ENCODE data around the gene ZFAND2A. TPM values are rescaled to one million over a fixed set of nuclear protein-coding genes. Genes with fewer than 3 reads are reported as not detected.
A peak's percentile ranks its signal among the peaks of the same experiment; 100 is the strongest.

Gene ZFAND2A
- total and polyA plus RNA-seq, 11 donors: 5.6 to 25.6 (median 9.9) TPM

DNA sequence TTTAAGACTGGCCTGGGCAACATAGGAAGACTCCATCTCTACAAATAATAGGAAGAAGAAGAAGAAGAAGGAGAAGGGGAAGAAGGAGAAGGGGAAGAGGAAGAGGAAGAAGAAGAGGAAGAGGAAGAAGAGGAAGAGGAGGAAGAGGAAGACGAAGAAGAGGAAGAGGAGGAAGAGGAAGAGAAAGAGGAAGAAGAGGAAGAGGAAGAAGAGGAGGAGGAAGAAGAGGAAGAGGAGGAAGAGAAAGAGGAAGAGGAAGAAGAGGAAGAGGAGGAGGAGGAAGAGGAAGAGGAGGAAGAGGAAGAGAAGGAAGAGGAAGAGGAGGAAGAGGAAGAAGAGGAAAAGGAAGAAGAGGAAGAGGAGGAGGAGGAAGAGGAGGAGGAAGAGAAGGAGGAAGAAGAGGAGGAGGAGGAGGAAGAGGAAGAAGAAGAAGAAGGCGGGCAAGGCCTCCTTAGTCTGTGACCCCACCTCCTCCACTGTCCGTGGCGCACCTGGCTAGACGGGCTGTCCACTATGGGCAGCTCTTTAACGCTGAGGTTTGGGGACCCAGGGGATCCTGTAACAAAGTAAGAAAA, 28.8 kb upstream of the ZFAND2A start:
- WGBS, 4 donors: 87 to 95% (median 88%) methylated on average over 5 to 6 of the region's 6 CpGs
- intact Hi-C loops (cut with DNase I): no loop called here
- TF ChIP-seq, protein P1, sequence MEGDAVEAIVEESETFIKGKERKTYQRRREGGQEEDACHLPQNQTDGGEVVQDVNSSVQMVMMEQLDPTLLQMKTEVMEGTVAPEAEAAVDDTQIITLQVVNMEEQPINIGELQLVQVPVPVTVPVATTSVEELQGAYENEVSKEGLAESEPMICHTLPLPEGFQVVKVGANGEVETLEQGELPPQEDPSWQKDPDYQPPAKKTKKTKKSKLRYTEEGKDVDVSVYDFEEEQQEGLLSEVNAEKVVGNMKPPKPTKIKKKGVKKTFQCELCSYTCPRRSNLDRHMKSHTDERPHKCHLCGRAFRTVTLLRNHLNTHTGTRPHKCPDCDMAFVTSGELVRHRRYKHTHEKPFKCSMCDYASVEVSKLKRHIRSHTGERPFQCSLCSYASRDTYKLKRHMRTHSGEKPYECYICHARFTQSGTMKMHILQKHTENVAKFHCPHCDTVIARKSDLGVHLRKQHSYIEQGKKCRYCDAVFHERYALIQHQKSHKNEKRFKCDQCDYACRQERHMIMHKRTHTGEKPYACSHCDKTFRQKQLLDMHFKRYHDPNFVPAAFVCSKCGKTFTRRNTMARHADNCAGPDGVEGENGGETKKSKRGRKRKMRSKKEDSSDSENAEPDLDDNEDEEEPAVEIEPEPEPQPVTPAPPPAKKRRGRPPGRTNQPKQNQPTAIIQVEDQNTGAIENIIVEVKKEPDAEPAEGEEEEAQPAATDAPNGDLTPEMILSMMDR (IDR thresholded peaks at IDR 0.05): no peak
- TF ChIP-seq POLR2A (IDR thresholded peaks at IDR 0.05): no peak

DNA sequence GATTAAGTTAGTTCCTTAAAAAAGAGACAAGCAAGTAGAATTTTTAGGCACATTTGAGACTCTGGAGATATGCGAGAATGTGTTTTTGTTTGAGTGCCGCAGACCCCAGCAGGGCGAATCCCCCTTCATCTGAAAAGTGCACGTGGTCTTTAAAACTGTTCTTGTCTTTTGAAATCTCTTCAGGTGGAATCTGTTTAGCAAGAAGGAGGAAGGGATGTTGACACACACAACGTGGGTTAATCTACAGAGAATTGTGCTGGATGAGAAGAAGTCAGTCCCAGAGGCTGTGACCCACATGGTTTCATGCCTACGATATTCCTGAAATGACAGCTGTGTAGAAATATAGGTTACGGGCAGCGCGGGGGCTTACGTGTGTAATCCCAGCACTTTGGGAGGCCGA, 27.1 kb upstream of the ZFAND2A start:
- no peaks in the 10 kb centered on the region for H3K9me3 ChIP-seq
- peaks cover 0 to 28% (median 11%) of the 10 kb centered on the region in 9 donors for H3K27me3 ChIP-seq
- no peak overlapping the region for H3K4me3 ChIP-seq
- no peaks in the 10 kb centered on the region for H3K36me3 ChIP-seq
- intact Hi-C loops (cut with DNase I): no loop called here
- ATAC-seq (no peak), DNase-seq (no peak)
- no peak overlapping the region for H3K27ac ChIP-seq
- TF ChIP-seq POLR2A (IDR thresholded peaks at IDR 0.05): no peak
- TF ChIP-seq, protein P1 (IDR thresholded peaks at IDR 0.05): no peak
- peaks cover 0 to 3% (median 0%) of the 10 kb centered on the region in 12 donors for H3K4me1 ChIP-seq
- 84 to 89% (median 84%) methylated on average over 11 of the region's 11 CpGs for WGBS, 4 donors

More for the DNA sequence above, 28.8 kb upstream of the ZFAND2A start:
- ATAC-seq (no peak), DNase-seq (no peak)
- no peak overlapping the region for H3K4me3 ChIP-seq
- H3K27me3 ChIP-seq: peaks cover 0 to 39% (median 15%) of the 10 kb centered on the region in 9 donors
- H3K9me3 ChIP-seq: no peaks in the 10 kb centered on the region
- H3K4me1 ChIP-seq: peaks cover 0 to 8% (median 0%) of the 10 kb centered on the region in 12 donors
- H3K27ac ChIP-seq: no peak overlapping the region
- H3K36me3 ChIP-seq: no peaks in the 10 kb centered on the region

DNA sequence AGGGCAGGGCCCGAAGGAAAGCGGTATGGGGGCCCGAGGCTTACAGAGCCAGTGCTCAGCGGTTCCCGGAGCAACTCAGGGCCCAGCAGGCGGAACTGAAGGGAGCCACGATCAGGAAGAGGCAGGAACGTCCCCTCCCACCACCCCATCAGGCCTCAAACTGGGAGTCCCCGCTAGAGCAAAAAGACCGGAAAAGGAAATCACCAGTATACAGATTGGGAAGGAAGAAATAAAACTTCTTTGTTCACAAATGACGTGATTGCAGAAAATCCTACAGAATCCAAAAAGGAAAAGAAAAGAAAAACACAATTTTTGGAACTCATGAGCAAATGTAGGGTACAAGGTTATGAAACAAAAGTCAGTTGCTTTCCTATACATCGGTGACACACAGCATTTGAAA, 21.6 kb upstream of the ZFAND2A start:
- 53 to 66% (median 59%) methylated on average over 12 of the region's 12 CpGs for WGBS, 4 donors

DNA sequence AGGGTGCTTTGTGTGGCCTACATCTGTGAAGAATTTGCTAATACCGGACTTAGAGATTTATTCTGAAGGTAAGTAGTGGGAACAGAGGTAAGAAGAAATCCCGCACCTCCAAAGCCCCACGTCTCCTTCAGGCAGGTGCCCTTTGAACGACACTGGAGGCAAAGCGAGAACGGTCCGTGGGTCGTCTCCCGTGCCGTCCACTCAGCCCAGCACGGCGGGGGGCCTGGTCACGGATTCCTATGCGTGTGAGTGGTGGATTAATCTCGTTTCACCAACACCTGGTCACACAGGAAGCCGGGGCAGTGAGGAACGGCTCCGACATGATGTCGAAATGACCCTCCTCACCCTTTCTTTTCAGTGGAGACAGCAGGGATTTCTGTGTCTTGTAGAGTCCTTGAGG, 21.0 kb upstream of the ZFAND2A start:
- DNase-seq (no peak), ATAC-seq (no peak)
- intact Hi-C loops (cut with DNase I): no loop called here
- H3K4me1 ChIP-seq: peaks cover 0 to 9% (median 4%) of the 10 kb centered on the region in 12 donors
- H3K27me3 ChIP-seq: peaks cover 0 to 16% (median 6%) of the 10 kb centered on the region in 9 donors
- 80 to 92% (median 89%) methylated on average over 19 of the region's 19 CpGs for WGBS, 4 donors
- H3K9me3 ChIP-seq: no peaks in the 10 kb centered on the region
- H3K4me3 ChIP-seq: no peak overlapping the region
- peak overlapping the region in 1 of 12 donors; percentile 30 for H3K27ac ChIP-seq
- TF ChIP-seq POLR2A (IDR thresholded peaks at IDR 0.05): no peak
- no peaks in the 10 kb centered on the region for H3K36me3 ChIP-seq

More for the DNA sequence above, 21.6 kb upstream of the ZFAND2A start:
- Histone ChIP-seq H3K4me3 (no peak overlapping the region), H3K9me3 (no peaks in the 10 kb centered on the region), H3K36me3 (no peaks in the 10 kb centered on the region), H3K27ac (peak overlapping the region in 1 of 12 donors; percentile 30), H3K27me3 (peaks cover 0 to 22% (median 10%) of the 10 kb centered on the region in 9 donors), H3K4me1 (peaks cover 0 to 2% (median 0%) of the 10 kb centered on the region in 12 donors)
- intact Hi-C loops (cut with DNase I): no loop called here
- ATAC-seq (peak in 2 of 4 donors; percentile 26 to 43), DNase-seq (no peak)
- TF ChIP-seq POLR2A (IDR thresholded peaks at IDR 0.05): no peak
- TF ChIP-seq, protein P1 (IDR thresholded peaks at IDR 0.05): no peak

Measured in heart left ventricle (tissue), 16 donors.